ENCODE results near the gene SLC17A2.
"Not testable (repeated sequence)": the region's sequence is repeated elsewhere in the genome, so short reads cannot be mapped to it uniquely, and the experiment has no call there.

SLC17A2 gene

DNA sequence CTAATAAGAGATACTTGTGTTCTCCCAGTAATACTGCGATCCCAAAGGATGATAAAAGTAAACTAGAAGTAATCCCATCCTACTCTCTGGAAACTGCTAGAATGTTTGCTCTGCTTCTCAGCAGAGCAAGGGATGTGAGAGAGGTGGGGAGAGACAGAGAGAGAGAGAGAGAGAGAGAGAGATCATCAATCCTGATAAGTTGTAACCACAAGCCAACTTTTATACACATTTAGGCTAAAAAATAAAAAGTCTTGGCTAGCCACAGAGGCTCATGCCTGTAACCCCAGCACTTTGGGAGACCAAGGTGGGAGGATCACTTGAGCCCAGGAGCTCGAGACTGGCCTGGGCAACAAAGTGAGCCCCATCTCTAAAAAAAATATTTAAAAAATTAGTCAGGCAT, 16.1 kb upstream of the SLC17A2 start:
- no peaks in the 10 kb centered on the region for H3K9me2 ChIP-seq (replicated peaks; ENCODE audit: control insufficient read depth, low read length)
- H3K4me3 ChIP-seq (ENCODE audit: low read length): no peak overlapping the region
- no peaks in the 10 kb centered on the region for H3K27me3 ChIP-seq (ENCODE audit: control insufficient read depth, low read length)
- H4K20me1 ChIP-seq (ENCODE audit: control insufficient read depth, insufficient read depth, low read depth, low read length): no peaks in the 10 kb centered on the region
- no peaks in the 10 kb centered on the region for H3F3A ChIP-seq (ENCODE audit: control insufficient read depth, insufficient read depth)
- no peak overlapping the region for H3K27ac ChIP-seq (ENCODE audit: low read depth, low read length)
- peaks cover 12% of the 10 kb centered on the region for H3K9me3 ChIP-seq (ENCODE audit: control insufficient read depth, insufficient read depth, low read length)
- TF ChIP-seq, protein P1, sequence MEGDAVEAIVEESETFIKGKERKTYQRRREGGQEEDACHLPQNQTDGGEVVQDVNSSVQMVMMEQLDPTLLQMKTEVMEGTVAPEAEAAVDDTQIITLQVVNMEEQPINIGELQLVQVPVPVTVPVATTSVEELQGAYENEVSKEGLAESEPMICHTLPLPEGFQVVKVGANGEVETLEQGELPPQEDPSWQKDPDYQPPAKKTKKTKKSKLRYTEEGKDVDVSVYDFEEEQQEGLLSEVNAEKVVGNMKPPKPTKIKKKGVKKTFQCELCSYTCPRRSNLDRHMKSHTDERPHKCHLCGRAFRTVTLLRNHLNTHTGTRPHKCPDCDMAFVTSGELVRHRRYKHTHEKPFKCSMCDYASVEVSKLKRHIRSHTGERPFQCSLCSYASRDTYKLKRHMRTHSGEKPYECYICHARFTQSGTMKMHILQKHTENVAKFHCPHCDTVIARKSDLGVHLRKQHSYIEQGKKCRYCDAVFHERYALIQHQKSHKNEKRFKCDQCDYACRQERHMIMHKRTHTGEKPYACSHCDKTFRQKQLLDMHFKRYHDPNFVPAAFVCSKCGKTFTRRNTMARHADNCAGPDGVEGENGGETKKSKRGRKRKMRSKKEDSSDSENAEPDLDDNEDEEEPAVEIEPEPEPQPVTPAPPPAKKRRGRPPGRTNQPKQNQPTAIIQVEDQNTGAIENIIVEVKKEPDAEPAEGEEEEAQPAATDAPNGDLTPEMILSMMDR (IDR thresholded peaks at IDR 0.05; ENCODE audit: low read depth, low read length, poor library complexity, severe bottlenecking): no peak
- no peak for TF ChIP-seq EZH2phosphoT487 (IDR thresholded peaks at IDR 0.05; ENCODE audit: borderline replicate concordance, low read length)
- H3K36me3 ChIP-seq (ENCODE audit: control insufficient read depth, low read length): no peaks in the 10 kb centered on the region
- H3K79me2 ChIP-seq (ENCODE audit: control insufficient read depth, low read length): no peaks in the 10 kb centered on the region
- H3K4me2 ChIP-seq (ENCODE audit: low read length): no peak overlapping the region
- H3K4me1 ChIP-seq (ENCODE audit: control insufficient read depth, low read length): peaks cover 11% of the 10 kb centered on the region

DNA sequence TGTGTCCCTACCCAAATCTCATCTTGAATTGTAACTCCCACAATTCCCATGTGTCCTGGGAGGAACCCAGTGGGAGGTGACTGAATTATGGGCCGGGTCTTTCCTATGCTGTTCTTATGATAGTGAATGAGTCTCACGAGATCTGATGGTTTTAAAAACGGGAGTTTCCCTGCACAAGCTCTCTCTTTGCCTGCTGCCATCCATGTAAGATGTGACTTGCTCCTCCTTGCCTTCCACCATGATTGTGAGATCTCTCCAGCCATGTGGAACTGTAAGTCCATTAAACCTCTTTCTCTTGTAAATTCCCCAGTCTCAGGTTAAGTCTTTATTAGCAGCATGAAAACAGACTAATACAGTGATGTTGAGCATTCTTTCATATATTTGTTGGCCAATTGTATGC, 15.2 kb upstream of the SLC17A2 start:
- H4K20me1 ChIP-seq (ENCODE audit: control insufficient read depth, insufficient read depth, low read depth, low read length); H3K9me2 ChIP-seq (replicated peaks; ENCODE audit: control insufficient read depth, low read length); H3K27me3 ChIP-seq (ENCODE audit: control insufficient read depth, low read length); H3K79me2 ChIP-seq (ENCODE audit: control insufficient read depth, low read length); H3K4me3 ChIP-seq (ENCODE audit: low read length); H3F3A ChIP-seq (ENCODE audit: control insufficient read depth, insufficient read depth); H3K36me3 ChIP-seq (ENCODE audit: control insufficient read depth, low read length); H3K4me2 ChIP-seq (ENCODE audit: low read length); H3K27ac ChIP-seq (ENCODE audit: low read depth, low read length): not testable (repeated sequence)
- Histone ChIP-seq H3K9me3 (ENCODE audit: control insufficient read depth, insufficient read depth, low read length) (peaks cover 12% of the 10 kb centered on the region), H3K4me1 (ENCODE audit: control insufficient read depth, low read length) (peaks cover 11% of the 10 kb centered on the region)

DNA sequence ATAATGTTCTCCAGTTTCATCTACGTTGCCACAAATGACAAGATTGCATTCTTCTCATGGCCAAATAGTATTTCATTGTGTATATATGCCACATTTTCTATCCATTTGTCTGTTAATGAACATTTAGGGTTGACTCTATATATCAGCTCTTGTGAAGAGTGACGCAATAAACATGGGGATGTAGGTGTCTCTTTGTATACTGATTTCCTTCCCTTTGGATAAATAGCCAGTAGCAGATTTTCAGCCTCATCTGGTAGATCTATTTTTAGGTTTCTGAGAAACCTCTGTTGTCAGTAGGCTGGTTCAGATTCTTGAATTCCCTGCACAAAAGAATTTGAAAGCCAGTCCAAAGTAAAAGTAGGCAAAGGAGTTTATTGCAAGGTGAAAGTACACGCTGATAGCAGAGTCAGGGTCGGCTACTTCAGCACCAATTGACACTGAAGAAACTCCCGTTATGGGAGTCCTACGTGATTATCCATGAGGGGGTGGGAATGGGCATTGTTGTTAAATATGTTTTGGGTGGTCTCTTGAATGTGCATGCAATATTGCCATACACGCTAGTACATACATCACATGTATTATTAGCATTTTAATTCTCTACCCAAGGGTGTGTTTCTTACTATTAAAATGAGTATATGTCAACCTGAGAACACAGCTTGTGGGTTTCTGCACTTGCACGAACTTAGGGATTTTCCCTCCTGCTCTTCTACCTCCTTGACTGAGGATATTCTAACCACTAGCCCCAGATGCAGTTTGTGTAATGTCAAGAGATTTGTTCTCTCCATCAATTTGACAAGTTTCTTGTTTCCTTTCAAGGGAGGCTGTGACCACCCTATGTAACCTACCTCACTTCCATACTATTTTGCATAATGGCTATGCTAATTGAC, 14.4 kb upstream of the SLC17A2 start:
- Histone ChIP-seq H4K20me1 (ENCODE audit: control insufficient read depth, insufficient read depth, low read depth, low read length) (no peaks in the 10 kb centered on the region), H3K4me2 (ENCODE audit: low read length) (no peak overlapping the region), H3K4me3 (ENCODE audit: low read length) (no peak overlapping the region), H3K4me1 (ENCODE audit: control insufficient read depth, low read length) (peaks cover 11% of the 10 kb centered on the region), H3K9me2 (replicated peaks; ENCODE audit: control insufficient read depth, low read length) (no peaks in the 10 kb centered on the region), H3F3A (ENCODE audit: control insufficient read depth, insufficient read depth) (no peaks in the 10 kb centered on the region), H3K27ac (ENCODE audit: low read depth, low read length) (no peak overlapping the region), H3K36me3 (ENCODE audit: control insufficient read depth, low read length) (no peaks in the 10 kb centered on the region), H3K9me3 (ENCODE audit: control insufficient read depth, insufficient read depth, low read length) (peaks cover 12% of the 10 kb centered on the region), H3K27me3 (ENCODE audit: control insufficient read depth, low read length) (no peaks in the 10 kb centered on the region), H3K79me2 (ENCODE audit: control insufficient read depth, low read length) (no peaks in the 10 kb centered on the region)
- TF ChIP-seq EZH2phosphoT487 (IDR thresholded peaks at IDR 0.05; ENCODE audit: borderline replicate concordance, low read length): no peak
- TF ChIP-seq, protein P1 (IDR thresholded peaks at IDR 0.05; ENCODE audit: low read depth, low read length, poor library complexity, severe bottlenecking): no peak

DNA sequence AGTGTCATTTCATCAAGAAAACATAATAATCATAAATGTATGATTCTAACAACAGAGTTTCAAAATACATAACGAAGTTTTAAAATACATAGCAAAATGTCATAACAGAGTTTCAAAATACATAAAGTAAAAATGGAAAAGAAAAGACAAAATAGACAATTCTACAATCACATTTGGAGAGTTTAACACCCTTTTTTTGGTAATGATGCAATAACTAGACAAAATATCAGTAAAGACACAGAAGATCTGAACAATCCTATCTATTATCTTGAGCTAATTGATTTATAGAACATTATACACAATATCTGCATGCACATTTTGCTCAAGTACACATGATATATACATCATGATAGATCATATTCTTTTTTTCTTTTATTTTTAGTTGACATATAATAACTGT, 13.4 kb upstream of the SLC17A2 start:
- Histone ChIP-seq H3K9me2 (replicated peaks; ENCODE audit: control insufficient read depth, low read length) (no peaks in the 10 kb centered on the region), H3K9me3 (ENCODE audit: control insufficient read depth, insufficient read depth, low read length) (peaks cover 12% of the 10 kb centered on the region), H3K27ac (ENCODE audit: low read depth, low read length) (no peak overlapping the region), H3K27me3 (ENCODE audit: control insufficient read depth, low read length) (no peaks in the 10 kb centered on the region), H3K4me1 (ENCODE audit: control insufficient read depth, low read length) (peaks cover 11% of the 10 kb centered on the region), H3F3A (ENCODE audit: control insufficient read depth, insufficient read depth) (no peaks in the 10 kb centered on the region), H3K36me3 (ENCODE audit: control insufficient read depth, low read length) (no peaks in the 10 kb centered on the region), H3K79me2 (ENCODE audit: control insufficient read depth, low read length) (no peaks in the 10 kb centered on the region), H3K4me3 (ENCODE audit: low read length) (no peak overlapping the region), H3K4me2 (ENCODE audit: low read length) (no peak overlapping the region), H4K20me1 (ENCODE audit: control insufficient read depth, insufficient read depth, low read depth, low read length) (no peaks in the 10 kb centered on the region)
- TF ChIP-seq EZH2phosphoT487 (IDR thresholded peaks at IDR 0.05; ENCODE audit: borderline replicate concordance, low read length): no peak
- TF ChIP-seq, protein P1 (IDR thresholded peaks at IDR 0.05; ENCODE audit: low read depth, low read length, poor library complexity, severe bottlenecking): no peak

All from DOHH2 (cell line).